Mononuclear cell (primary cell): Measurements from ENCODE around the gene MTRF1L. TPM values are rescaled to one million over a fixed set of nuclear protein-coding genes. Genes with fewer than 3 reads are reported as not detected.

ENCODE experiments used
- H3K27me3 ChIP-seq: 2 replicates; pipeline ENCODE4 v1.6.0; 2011; ENCODE audit warnings: low read length, control low read depth; ENCODE audit not compliant: insufficient read depth
- H3K4me1 ChIP-seq: 2 replicates; pipeline ENCODE4 v1.5.1; 2011; ENCODE audit warnings: mild to moderate bottlenecking, low read length, control low read depth; ENCODE audit not compliant: insufficient read depth
- H3K4me3 ChIP-seq: 2 replicates; pipeline ENCODE4 v1.5.1; 2011; ENCODE audit warnings: mild to moderate bottlenecking, low read length, moderate library complexity
- H3K9me3 ChIP-seq: 2 replicates; pipeline ENCODE4 v1.5.1; 2011; ENCODE audit warnings: low read depth, mild to moderate bottlenecking, control low read depth, low read length
- total RNA-seq: library from RNA; depleted of rRNA; stranded (reverse); fragments of >200 nt; gene quantifications from one replicate; pipeline ENCODE4 v1.2.3, GENCODE V29; 2012

The MTRF1L gene
- 24.7 TPM for total RNA-seq

DNA sequence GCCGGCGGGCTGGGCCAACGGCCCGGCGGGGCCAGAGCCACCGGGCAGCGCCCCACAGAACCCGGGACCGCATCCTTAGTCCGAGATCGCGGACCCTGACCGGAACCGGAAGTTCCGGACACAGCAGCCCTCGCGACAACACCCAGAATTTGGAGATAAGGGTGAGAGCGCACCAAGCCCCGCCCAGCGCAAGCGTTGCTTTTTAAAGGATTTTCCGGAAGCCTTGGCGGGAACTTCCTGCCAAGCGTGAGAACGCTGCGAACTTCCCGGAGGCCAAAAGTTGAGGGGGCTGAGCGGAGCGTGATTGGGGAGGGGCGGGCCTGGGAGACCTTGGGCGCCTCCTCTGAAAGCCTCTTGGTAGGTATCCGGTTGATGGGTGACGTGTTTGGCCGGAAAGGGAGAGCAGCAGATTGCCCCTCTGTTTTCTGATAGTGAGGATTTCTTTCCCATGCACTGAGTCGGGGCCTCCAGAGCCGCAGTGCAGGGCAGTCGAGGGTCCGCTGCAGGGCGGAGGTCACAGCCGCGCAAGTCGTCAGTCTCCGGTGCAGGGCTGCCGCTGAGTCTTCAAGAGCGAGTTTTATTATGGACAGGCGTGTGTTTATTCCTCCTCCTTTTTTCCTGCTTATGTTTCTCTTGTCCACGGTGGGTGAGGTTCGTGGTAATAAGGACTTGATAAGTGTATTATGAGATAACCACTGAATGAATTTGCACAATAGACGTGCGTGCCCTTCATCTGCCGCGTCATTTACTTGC, at the start of gene MTRF1L:
Gene MTRF1L, minus strand, starts transcription at position 97 of the 753 bp plus-strand sequence. Its CDS starts 24 bp downstream, at position 73.
- no peaks in the 10 kb centered on the region for H3K27me3 ChIP-seq
- H3K9me3 ChIP-seq = no peaks in the 10 kb centered on the region
- H3K4me3 ChIP-seq = peak within 1 kb of the TSS; percentile 70
- peaks cover 29% of the 10 kb centered on the region for H3K4me1 ChIP-seq

- no peak overlapping the region for H3K4me3 ChIP-seq
- no peaks in the 10 kb centered on the region for H3K4me1 ChIP-seq
- H3K9me3 ChIP-seq = no peaks in the 10 kb centered on the region
- H3K27me3 ChIP-seq = no peaks in the 10 kb centered on the region
Measured at GRCh38 chr6:153051801-153052200, 49.3 kb upstream of the MTRF1L start.

DNA sequence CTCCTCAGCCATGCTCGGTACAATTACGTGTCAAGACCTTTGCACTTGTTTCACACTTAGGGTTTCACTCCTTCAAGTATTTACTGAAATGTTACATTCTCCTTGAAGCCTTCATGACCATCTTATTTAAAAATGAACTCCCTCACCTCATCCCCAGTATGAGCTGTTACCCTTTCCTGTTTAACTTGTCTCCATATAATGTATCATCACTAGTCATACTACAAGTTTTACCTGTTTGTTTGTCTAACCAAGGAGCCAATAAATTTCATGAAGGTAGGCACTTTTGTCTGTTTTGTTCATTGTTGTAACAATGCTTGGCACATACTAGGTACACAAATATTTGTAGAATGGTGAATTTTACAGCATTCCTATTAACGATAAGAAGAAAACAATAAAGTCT, 46.1 kb upstream of the MTRF1L start:
- H3K4me1 ChIP-seq = no peaks in the 10 kb centered on the region
- H3K27me3 ChIP-seq = no peaks in the 10 kb centered on the region
- no peak overlapping the region for H3K4me3 ChIP-seq

DNA sequence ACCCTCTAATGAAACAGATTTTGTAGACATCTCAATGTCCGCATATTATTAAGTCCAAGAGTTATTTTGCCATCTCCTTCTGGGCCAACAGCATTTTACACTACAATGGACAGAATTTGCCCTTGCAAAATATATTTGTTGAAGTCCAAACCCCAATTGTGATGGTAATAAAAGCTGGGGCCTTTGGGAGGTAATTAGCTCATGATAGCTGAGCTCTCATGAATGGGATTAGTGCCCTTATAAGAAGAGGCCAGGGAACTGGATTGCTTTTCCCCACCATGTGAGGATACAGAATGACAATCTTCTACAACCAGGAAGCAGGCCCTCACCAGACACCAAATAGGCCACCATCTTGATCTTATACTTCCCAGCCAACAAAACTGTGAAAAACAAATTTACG, 44.9 kb upstream of the MTRF1L start:
- H3K9me3 ChIP-seq = no peaks in the 10 kb centered on the region
- H3K27me3 ChIP-seq = no peaks in the 10 kb centered on the region
- no peak overlapping the region for H3K4me3 ChIP-seq
- H3K4me1 ChIP-seq = no peaks in the 10 kb centered on the region

More for the DNA sequence above, 46.1 kb upstream of the MTRF1L start:
- no peaks in the 10 kb centered on the region for H3K9me3 ChIP-seq

DNA sequence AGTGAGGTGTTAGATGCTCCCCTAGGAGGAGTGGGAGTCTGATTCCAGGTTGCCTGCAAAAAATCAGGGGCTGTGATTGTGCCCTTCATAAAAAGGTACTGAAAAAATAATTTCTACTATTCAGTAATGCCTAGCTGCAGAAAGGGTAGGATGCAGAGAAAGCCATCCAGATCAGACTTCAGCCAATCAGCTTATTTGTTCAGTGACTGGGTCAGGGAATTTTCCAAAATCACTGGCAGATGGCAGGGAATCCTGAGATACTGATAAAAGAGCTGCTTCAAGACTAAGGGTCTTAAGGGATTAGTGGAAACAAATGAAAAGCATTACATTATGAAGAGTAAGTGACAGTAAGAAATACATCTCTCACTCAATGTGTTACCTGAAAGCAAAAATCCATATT, 42.8 kb upstream of the MTRF1L start:
- Histone ChIP-seq H3K4me3 (no peak overlapping the region), H3K27me3 (no peaks in the 10 kb centered on the region), H3K9me3 (no peaks in the 10 kb centered on the region), H3K4me1 (no peaks in the 10 kb centered on the region)

DNA sequence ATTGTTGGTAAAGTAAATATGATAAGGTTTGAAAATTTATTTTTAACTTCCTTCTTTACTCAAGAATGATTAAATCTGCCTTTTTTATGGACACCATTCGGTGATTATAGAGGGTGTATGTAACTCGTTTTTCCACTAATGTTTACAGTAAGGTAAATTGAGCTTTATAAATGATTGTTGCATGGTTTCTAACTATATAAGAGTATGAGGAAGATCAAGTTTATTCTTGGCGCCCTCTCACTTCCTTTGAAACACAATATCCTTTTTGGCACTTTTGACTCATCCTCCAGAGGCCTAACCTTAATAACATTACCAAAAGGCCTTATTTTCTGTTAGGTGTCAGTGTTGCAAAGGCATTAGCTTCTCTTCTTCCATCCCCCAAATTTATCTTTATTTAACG, 41.8 kb upstream of the MTRF1L start:
- no peak overlapping the region for H3K4me3 ChIP-seq

GRCh38 chr6:153043719-153044118, 41.2 kb upstream of the MTRF1L start:
- Histone ChIP-seq H3K4me3 (no peak overlapping the region), H3K9me3 (no peaks in the 10 kb centered on the region), H3K4me1 (no peaks in the 10 kb centered on the region), H3K27me3 (no peaks in the 10 kb centered on the region)

More for the DNA sequence above, 41.8 kb upstream of the MTRF1L start:
- H3K27me3 ChIP-seq = no peaks in the 10 kb centered on the region
- no peaks in the 10 kb centered on the region for H3K4me1 ChIP-seq
- no peaks in the 10 kb centered on the region for H3K9me3 ChIP-seq

- Histone ChIP-seq H3K9me3 (no peaks in the 10 kb centered on the region), H3K27me3 (no peaks in the 10 kb centered on the region), H3K4me3 (no peak overlapping the region), H3K4me1 (no peaks in the 10 kb centered on the region)
Measured at GRCh38 chr6:153038378-153039057, 36.0 kb upstream of the MTRF1L start.

GRCh38 chr6:153034139-153034538, 31.6 kb upstream of the MTRF1L start:
- Histone ChIP-seq H3K4me3 (no peak overlapping the region), H3K4me1 (no peaks in the 10 kb centered on the region), H3K27me3 (no peaks in the 10 kb centered on the region), H3K9me3 (no peaks in the 10 kb centered on the region)

GRCh38 chr6:153032255-153032882, 29.9 kb upstream of the MTRF1L start:
- H3K4me3 ChIP-seq = no peak overlapping the region
- H3K9me3 ChIP-seq = no peaks in the 10 kb centered on the region
- H3K27me3 ChIP-seq = no peaks in the 10 kb centered on the region
- no peaks in the 10 kb centered on the region for H3K4me1 ChIP-seq

DNA sequence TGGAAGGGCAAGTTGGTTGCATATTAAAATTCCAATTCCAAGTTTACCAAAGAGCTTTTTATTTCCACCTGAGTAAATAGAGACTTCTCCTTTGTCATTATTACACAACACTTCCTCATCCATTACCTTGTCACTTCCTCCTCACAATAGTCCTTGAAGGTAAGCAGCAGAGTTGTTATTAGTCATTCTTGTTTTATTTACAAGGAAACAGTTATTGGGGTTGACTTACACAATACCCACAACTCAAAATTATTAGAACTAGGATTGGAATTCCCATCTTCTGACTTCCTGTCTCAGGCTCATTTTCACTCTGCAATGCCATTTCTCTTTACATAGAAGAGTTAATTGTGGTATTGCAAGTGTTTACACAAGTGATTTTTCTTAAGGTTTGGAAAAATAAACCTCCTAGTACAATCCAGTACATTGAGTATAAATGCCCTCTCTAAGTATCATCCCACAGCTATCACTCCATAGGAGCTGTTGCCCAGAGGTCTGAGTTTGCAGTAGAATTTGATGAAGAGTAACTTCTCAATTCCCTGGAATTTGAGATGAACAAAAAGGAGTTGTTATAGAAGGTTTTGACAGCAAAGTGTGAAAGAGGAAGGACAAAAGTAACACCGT, 28.9 kb upstream of the MTRF1L start:
- Histone ChIP-seq H3K4me3 (no peak overlapping the region), H3K27me3 (peaks cover 3% of the 10 kb centered on the region), H3K4me1 (no peaks in the 10 kb centered on the region), H3K9me3 (no peaks in the 10 kb centered on the region)

DNA sequence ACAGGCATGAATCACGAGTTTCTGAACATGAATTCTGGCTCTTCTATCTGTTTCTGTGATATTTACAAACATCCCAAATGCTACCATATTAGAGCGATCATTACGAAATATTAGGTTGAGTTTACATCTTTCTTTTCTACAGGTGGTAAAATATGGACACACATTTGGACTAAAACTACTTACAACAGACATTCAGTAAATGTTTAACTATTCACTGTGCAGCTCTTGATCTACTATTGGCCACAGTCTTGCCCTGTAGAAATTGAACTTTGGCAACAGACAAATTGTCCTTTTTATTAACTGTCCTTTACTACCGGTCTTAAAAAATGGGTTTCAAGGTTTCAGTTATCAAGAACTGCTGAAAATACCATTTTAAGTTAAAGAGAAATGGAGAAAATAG, 26.5 kb upstream of the MTRF1L start:
- H3K4me1 ChIP-seq = no peaks in the 10 kb centered on the region
- H3K27me3 ChIP-seq = peaks cover 6% of the 10 kb centered on the region

GRCh38 chr6:153028286-153028685, 25.8 kb upstream of the MTRF1L start:
- Histone ChIP-seq H3K9me3 (no peaks in the 10 kb centered on the region), H3K27me3 (peaks cover 6% of the 10 kb centered on the region), H3K4me1 (no peaks in the 10 kb centered on the region), H3K4me3 (no peak overlapping the region)

More for the DNA sequence above, 26.5 kb upstream of the MTRF1L start:
- Histone ChIP-seq H3K4me3 (no peak overlapping the region), H3K9me3 (no peaks in the 10 kb centered on the region)

DNA sequence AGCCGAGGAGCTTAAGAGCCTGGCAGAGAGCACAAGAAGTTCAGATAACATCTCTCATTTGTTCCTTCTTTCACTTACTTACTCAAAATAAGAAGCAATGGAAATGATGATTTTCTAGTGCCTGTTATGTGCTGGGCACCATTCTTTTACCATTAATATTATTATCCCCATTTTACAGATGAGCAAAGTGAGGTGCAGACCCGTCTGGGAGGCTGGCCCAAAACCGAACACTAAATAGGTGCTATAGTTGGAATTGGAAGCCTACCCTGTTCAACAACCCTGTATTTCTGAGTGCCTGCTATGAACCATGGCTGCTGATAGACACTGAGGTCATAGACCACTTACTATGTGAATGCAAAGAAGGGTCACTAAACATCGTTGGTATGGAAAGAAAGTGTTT, 25.0 kb upstream of the MTRF1L start:
- H3K27me3 ChIP-seq = peaks cover 6% of the 10 kb centered on the region
- H3K4me1 ChIP-seq = no peaks in the 10 kb centered on the region
- H3K4me3 ChIP-seq = no peak overlapping the region
- H3K9me3 ChIP-seq = no peaks in the 10 kb centered on the region

GRCh38 chr6:153024709-153025017, 22.2 kb upstream of the MTRF1L start:
- Histone ChIP-seq H3K9me3 (no peaks in the 10 kb centered on the region), H3K4me1 (no peaks in the 10 kb centered on the region), H3K4me3 (no peak overlapping the region), H3K27me3 (peaks cover 6% of the 10 kb centered on the region)
